Thyroid gland (tissue), 4 donors: Measurements from ENCODE around the gene WNK1.

Experiments used
- CTCF ChIP-seq, 6 experiments: fragments of 200-600 bp in 3 of 6; fragments of 450-650 bp in 3 of 6; sonication (generic) in 3 of 6; IDR thresholded peaks; one replicate each; pipeline ENCODE4 v1.5.1; 2016 to 2019; ENCODE audit warnings: antibody characterized with exemption in 6 of 6, mild to moderate bottlenecking in 2 of 6, inconsistent platforms in 1 of 6, moderate library complexity in 1 of 6
- POLR2A ChIP-seq, 2 donors: fragments of 450-650 bp; IDR thresholded peaks; one replicate each; pipeline ENCODE4 v1.6.1; 2017; ENCODE audit warnings: antibody characterized with exemption in 2 of 2, mild to moderate bottlenecking in 2 of 2, moderate library complexity in 1 of 2

DNA sequence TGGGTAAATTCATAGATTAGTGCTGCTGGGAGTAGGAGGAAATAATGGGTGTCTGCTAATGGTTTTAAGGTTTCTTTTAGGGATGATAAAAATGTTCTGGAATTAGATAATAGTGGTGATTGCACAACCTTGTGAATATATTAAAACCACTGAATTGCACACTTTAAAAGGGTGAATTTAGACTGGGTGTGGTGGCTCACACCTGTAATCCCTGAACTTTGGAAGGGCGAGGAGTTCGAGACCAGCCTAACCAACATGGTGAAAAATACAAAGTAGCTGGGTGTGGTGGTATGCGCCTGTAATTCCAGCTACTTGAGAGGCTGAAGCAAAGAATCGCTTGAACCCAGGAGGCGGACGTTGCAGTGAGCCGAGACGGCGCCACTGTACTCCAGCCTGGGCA, 195.9 kb downstream of the WNK1 start:
- TF ChIP-seq CTCF (IDR thresholded peaks at IDR 0.05) (no peak), POLR2A (IDR thresholded peaks at IDR 0.05) (no peak)
